Keratinocyte (primary cell): ENCODE measurements around the gene HOXB6. TPM values are rescaled to one million over a fixed set of nuclear protein-coding genes. Genes with fewer than 3 reads are reported as not detected.

ENCODE experiments used
- DNase-seq: peaks from one replicate; pipeline ENCODE4 v3.0.0-alpha.2; 2011; ENCODE audit warnings: low read depth, missing footprints, low spot score
- FAIRE-seq: peaks from 2 replicates; lab custom pipeline; 2011; peaks lifted over from hg19 to GRCh38; lab: Jason Lieb, UNC
- H2AFZ ChIP-seq: 2 replicates; pipeline ENCODE4 v1.6.0; 2012; ENCODE audit warnings: low read length, control low read depth, inconsistent platforms; ENCODE audit not compliant: control insufficient read depth
- H3K27ac ChIP-seq: 2 replicates; pipeline ENCODE4 v1.5.1; 2011; ENCODE audit warnings: low read length; ENCODE audit not compliant: control insufficient read depth, insufficient read depth
- H3K27me3 ChIP-seq: 3 replicates; pipeline ENCODE4 v1.6.0; 2011; ENCODE audit warnings: low read length; ENCODE audit not compliant: control insufficient read depth, insufficient read depth; ENCODE audit errors: extremely low read depth
- H3K36me3 ChIP-seq, 2 experiments: 2 replicates in 1 of 2; 3 replicates in 1 of 2; pipeline ENCODE4 v1.5.1; 2011; ENCODE audit warnings: low read length in 2 of 2, mild to moderate bottlenecking in 1 of 2; ENCODE audit not compliant: control insufficient read depth in 2 of 2, insufficient read depth in 2 of 2; ENCODE audit errors: extremely low read depth in 1 of 2
- H3K4me1 ChIP-seq: 3 replicates; pipeline ENCODE4 v1.5.1; 2011; ENCODE audit warnings: low read length; ENCODE audit not compliant: control insufficient read depth, insufficient read depth; ENCODE audit errors: extremely low read depth
- H3K4me2 ChIP-seq: 3 replicates; pipeline ENCODE4 v1.6.0; 2011; ENCODE audit warnings: low read depth, low read length; ENCODE audit not compliant: control insufficient read depth, insufficient read depth; ENCODE audit errors: extremely low read depth
- H3K4me3 ChIP-seq, 3 experiments: fragments of 200-600 bp in 1 of 3; sonication (generic) in 1 of 3; 2 replicates in 2 of 3; 3 replicates in 1 of 3; pipeline ENCODE4 v1.5.1; 2011 to 2016; ENCODE audit warnings: low read length in 3 of 3, mild to moderate bottlenecking in 3 of 3, control low read depth in 2 of 3, inconsistent platforms in 1 of 3, low read depth in 1 of 3, mixed read lengths in 1 of 3, mixed run types in 1 of 3, moderate library complexity in 1 of 3; ENCODE audit not compliant: control insufficient read depth in 2 of 3, insufficient read depth in 2 of 3; ENCODE audit errors: extremely low read depth in 1 of 3
- H3K79me2 ChIP-seq: 2 replicates; pipeline ENCODE4 v1.6.0; 2012; ENCODE audit warnings: low read length; ENCODE audit not compliant: control insufficient read depth, insufficient read depth
- H3K9ac ChIP-seq: 3 replicates; pipeline ENCODE4 v1.6.0; 2011; ENCODE audit warnings: low read length; ENCODE audit not compliant: control insufficient read depth, insufficient read depth; ENCODE audit errors: extremely low read depth
- H3K9me1 ChIP-seq: 3 replicates; pipeline ENCODE4 v1.6.0; 2011; ENCODE audit warnings: low read length; ENCODE audit not compliant: control insufficient read depth, insufficient read depth; ENCODE audit errors: extremely low read depth
- H3K9me3 ChIP-seq: 2 replicates; pipeline ENCODE4 v1.5.1; 2012; ENCODE audit warnings: low read depth, low read length; ENCODE audit not compliant: control insufficient read depth
- H4K20me1 ChIP-seq: 3 replicates; pipeline ENCODE4 v1.6.0; 2011; ENCODE audit warnings: low read length; ENCODE audit not compliant: control insufficient read depth, insufficient read depth; ENCODE audit errors: extremely low read depth
- EZH2 ChIP-seq: IDR thresholded peaks from one replicate; pipeline ENCODE4 v1.6.1; 2012; ENCODE audit warnings: inconsistent platforms, mild to moderate bottlenecking, low read length, moderate library complexity
- dilution Hi-C: fragments of 300-500 bp; cut with MboI; formaldehyde crosslinking; loops from one replicate; pipeline ENCODE4 v1.7.0; 2020; ENCODE audit warnings: low sequenced_read_pairs; ENCODE audit not compliant: extremely low pct_ligation_motif_present
- polyA plus RNA-seq, 5 experiments: library from polyadenylated mRNA; depleted of rRNA in 3 of 5; stranded (reverse) in 3 of 5; stranded (forward) in 1 of 5; unstranded in 1 of 5; fragments of >200 nt; gene quantifications; 1 replicate in 1 of 5; 2 replicates in 3 of 5; 3 replicates in 1 of 5; pipeline versions ENCODE4 v1.2.1 to v1.2.3, GENCODE V29; 2011 to 2012; ENCODE audit warnings: missing spikeins in 2 of 5, low read depth in 1 of 5, low replicate concordance in 1 of 5
- TF ChIP-seq, protein P1 (sequence below), 3 experiments: IDR thresholded peaks in 1 of 3; conservative IDR thresholded peaks in 1 of 3; optimal IDR thresholded peaks in 1 of 3; 2 replicates in 2 of 3; 3 replicates in 1 of 3; pipeline versions ENCODE3 to v1.5.1; 2011; ENCODE audit warnings: low read length in 3 of 3, mild to moderate bottlenecking in 3 of 3, moderate library complexity in 2 of 3, control low read depth in 1 of 3, inconsistent platforms in 1 of 3; ENCODE audit not compliant: insufficient read depth in 2 of 3; ENCODE audit errors: extremely low read depth in 1 of 3

Gene HOXB6
- polyA plus RNA-seq, 1 donor (not counting 4 experiments of a cell fraction or from before 2014, with no cell fraction given): 0.62 TPM

DNA sequence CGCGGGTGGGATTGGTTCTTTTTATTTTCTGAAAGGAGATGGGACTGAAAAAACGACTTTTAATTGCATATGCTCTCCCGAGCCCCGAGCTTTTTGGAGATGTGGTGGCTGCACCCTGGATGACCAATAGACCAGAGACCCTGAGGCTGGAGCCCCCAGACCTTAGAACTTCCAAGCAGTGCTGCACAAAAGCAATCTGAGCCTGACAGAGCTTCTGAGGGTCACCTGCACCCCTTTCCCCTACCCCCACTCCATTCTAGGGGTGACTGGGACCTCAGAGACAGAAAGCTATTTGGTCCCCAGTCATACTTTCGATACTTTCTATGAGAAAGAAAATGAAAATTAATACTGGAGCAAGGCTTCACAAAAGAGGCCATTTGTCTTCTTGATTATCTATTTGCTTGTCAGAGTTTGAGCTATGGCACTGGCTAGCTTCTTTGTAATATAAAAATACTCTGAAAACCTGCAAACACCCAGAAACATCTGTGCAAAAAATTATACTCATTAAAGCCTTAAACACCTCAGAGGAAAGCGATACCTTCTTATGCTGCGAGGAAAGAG is 30.2 kb downstream of the HOXB6 start:
- Histone ChIP-seq H3K4me2 (no peak overlapping the region), H3K27me3 (peaks cover 87% of the 10 kb centered on the region), H2AFZ (no peak overlapping the region), H3K79me2 (no peaks in the 10 kb centered on the region), H3K9ac (no peak overlapping the region), H3K9me1 (no peaks in the 10 kb centered on the region), H4K20me1 (no peaks in the 10 kb centered on the region), H3K9me3 (no peaks in the 10 kb centered on the region), H3K4me1 (peaks cover 25% of the 10 kb centered on the region), H3K4me3 (no peak overlapping the region), H3K27ac (no peak overlapping the region), H3K36me3 (peaks cover 0 to 2% of the 10 kb centered on the region in 2 experiments)
- DNase-seq: no peak
- FAIRE-seq: no peak
- TF ChIP-seq, protein P1, sequence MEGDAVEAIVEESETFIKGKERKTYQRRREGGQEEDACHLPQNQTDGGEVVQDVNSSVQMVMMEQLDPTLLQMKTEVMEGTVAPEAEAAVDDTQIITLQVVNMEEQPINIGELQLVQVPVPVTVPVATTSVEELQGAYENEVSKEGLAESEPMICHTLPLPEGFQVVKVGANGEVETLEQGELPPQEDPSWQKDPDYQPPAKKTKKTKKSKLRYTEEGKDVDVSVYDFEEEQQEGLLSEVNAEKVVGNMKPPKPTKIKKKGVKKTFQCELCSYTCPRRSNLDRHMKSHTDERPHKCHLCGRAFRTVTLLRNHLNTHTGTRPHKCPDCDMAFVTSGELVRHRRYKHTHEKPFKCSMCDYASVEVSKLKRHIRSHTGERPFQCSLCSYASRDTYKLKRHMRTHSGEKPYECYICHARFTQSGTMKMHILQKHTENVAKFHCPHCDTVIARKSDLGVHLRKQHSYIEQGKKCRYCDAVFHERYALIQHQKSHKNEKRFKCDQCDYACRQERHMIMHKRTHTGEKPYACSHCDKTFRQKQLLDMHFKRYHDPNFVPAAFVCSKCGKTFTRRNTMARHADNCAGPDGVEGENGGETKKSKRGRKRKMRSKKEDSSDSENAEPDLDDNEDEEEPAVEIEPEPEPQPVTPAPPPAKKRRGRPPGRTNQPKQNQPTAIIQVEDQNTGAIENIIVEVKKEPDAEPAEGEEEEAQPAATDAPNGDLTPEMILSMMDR (optimal IDR thresholded peaks at IDR 0.05 in 1 of 3, IDR thresholded peaks at IDR 0.05 in 1 of 3, conservative IDR thresholded peaks at IDR 0.05 in 1 of 3; ENCODE audit: extremely low read depth in 1 of 3, insufficient read depth in 2 of 3, low read length in 3 of 3): no peak
- no peak for TF ChIP-seq EZH2
- dilution Hi-C loops: no loop called here

DNA sequence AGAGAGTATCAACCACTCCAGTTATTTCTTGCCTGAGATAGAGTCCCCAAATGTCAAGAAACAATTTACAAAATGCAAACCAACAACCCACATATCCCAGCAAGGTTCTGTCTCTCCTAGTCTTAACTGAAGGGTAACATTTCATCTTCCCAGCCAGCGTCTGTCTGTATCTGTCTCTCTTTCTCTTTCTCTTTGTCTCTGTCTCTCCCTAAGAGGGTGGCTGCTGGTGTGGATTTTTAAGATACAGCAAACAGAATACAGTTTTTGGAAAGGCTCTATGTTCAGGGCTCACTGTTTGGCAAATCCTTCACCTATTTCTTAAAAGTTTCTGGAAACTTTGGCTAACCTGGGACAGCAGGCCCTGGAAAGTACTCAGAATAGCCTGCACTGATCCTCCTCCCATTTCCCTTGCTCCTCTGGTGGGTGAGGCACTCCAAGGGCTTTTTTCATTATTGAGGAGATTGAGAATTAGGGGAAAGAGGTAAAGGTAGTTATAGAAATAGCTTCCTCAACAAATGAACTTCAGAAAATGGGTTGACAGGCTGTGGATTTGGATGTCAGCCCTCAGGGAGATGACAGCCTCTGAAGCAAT is 32.9 kb downstream of the HOXB6 start:
- Histone ChIP-seq H4K20me1 (no peaks in the 10 kb centered on the region), H3K9me1 (no peaks in the 10 kb centered on the region), H3K79me2 (no peaks in the 10 kb centered on the region), H3K9ac (no peak overlapping the region), H3K36me3 (peaks cover 0 to 2% of the 10 kb centered on the region in 2 experiments), H3K4me3 (no peak overlapping the region), H2AFZ (no peak overlapping the region), H3K9me3 (no peaks in the 10 kb centered on the region), H3K4me1 (peaks cover 18% of the 10 kb centered on the region), H3K27ac (no peak overlapping the region), H3K4me2 (no peak overlapping the region), H3K27me3 (peaks cover 78% of the 10 kb centered on the region)
- no peak for DNase-seq
- FAIRE-seq: no peak
- TF ChIP-seq, protein P1 (optimal IDR thresholded peaks at IDR 0.05 in 1 of 3, IDR thresholded peaks at IDR 0.05 in 1 of 3, conservative IDR thresholded peaks at IDR 0.05 in 1 of 3; ENCODE audit: extremely low read depth in 1 of 3, insufficient read depth in 2 of 3, low read length in 3 of 3): no peak
- TF ChIP-seq EZH2: no peak
- dilution Hi-C loops: no loop called here
